ENCODE data around the gene FBXO27.
"Not testable (repeated sequence)": the region's sequence is repeated elsewhere in the genome, so short reads cannot be mapped to it uniquely, and the experiment has no call there.

FBXO27 gene

GRCh38 chr19:38987745-38988144 is 44.6 kb downstream of the FBXO27 start:
- DNase-seq, result not testable (repeated sequence)

GRCh38 chr19:38985262-38985661 is 47.1 kb downstream of the FBXO27 start:
- no peak for DNase-seq

- no peak for DNase-seq
These were observed 51.6 kb downstream of the FBXO27 start for GRCh38 chr19:38980583-38981374.

DNA sequence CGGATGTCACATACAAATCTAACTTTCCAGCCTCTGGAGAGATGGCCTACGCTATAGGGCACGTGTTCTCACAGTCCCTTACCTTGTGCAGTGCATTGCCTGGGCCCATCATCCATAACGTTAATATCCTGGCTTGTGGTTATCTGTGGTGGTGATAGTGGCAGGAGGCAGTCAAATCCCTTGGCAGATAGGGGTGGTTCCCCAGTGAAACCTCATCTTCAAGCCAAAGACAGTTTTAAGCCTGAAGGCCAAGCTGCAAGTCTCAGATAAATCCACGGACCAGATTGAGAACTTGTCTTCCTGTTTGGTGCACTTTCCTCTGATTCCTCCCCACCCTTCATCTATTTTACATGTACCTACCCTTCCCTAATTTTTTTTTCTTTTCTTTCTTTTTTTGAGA is 52.5 kb downstream of the FBXO27 start:
- no peak for DNase-seq

GRCh38 chr19:38978326-38978689 is 54.0 kb downstream of the FBXO27 start:
- no peak for DNase-seq

- DNase-seq, result no peak
These were observed 54.7 kb downstream of the FBXO27 start for GRCh38 chr19:38977445-38978325.

DNA sequence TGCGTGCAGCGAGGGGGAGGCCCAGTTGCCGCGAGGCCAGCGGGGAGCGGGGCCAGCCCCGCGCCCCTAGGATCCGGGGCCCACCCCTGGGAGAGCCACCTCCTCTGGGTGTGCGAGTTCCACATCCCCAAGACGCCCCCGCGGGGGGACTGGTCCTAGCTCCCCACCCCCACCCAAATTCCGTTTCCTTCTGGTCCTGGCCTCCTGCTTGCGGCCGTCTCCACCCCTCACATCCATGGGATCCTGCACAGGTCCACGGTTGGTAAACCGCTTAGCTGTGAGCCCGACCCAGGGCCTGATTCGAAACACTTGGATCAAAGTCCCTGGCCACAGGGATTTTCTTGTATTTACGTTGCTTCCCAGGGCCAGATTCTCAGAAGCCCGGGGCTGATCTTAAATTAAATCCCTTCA is 56.5 kb downstream of the FBXO27 start:
- peak in 3 of 14 donors; percentile 4 to 56 (median 42) for DNase-seq

GRCh38 chr19:38975214-38975860 is 57.0 kb downstream of the FBXO27 start, which contains the start of gene FBXO17:
TSS of gene FBXO17 (minus strand) at chr19:38975742. CDS start at chr19:38950319, 25,423 bp downstream.
- DNase-seq, result peak in 9 of 14 donors; percentile 5 to 60 (median 32)

GRCh38 chr19:38974624-38975213 is 57.6 kb downstream of the FBXO27 start:
- peak in 1 of 14 donors; percentile 46 for DNase-seq

Measured in C1 segment of cervical spinal cord (tissue), 14 donors.